Smooth muscle cell (in vitro differentiated cells): ENCODE measurements around the gene ATRNL1. TPM values are rescaled to one million over a fixed set of nuclear protein-coding genes. Genes with fewer than 3 reads are reported as not detected.

Experiments
- DNase-seq: peaks from one replicate; lab custom pipeline; 2025; ENCODE audit not compliant: unreplicated experiment; lab: John Stamatoyannopoulos, UW
- H2AFZ ChIP-seq: fragments of 200-600 bp; sonication (generic); 2 replicates; pipeline ENCODE4 v1.6.0; 2016; ENCODE audit warnings: antibody characterized with exemption, low read depth, mild to moderate bottlenecking
- H3F3A ChIP-seq: fragments of 200-600 bp; sonication (generic); 2 replicates; pipeline ENCODE4 v1.6.0; 2017; ENCODE audit warnings: antibody characterized with exemption, low read depth
- H3K27ac ChIP-seq: fragments of 200-600 bp; sonication (generic); 2 replicates; pipeline ENCODE4 v1.5.1; 2016; ENCODE audit warnings: low read depth, mild to moderate bottlenecking
- H3K27me3 ChIP-seq: fragments of 200-600 bp; sonication (generic); 2 replicates; pipeline ENCODE4 v1.6.1; 2016; ENCODE audit warnings: low read depth, mild to moderate bottlenecking
- H3K36me3 ChIP-seq: fragments of 200-600 bp; sonication (generic); 2 replicates; pipeline ENCODE4 v1.5.1; 2016; ENCODE audit warnings: low read depth
- H3K4me1 ChIP-seq: fragments of 200-600 bp; sonication (generic); 2 replicates; pipeline ENCODE4 v1.5.1; 2016; ENCODE audit warnings: low read depth
- H3K4me2 ChIP-seq: fragments of 200-600 bp; sonication (generic); 2 replicates; pipeline ENCODE4 v1.6.0; 2016; ENCODE audit warnings: mild to moderate bottlenecking
- H3K4me3 ChIP-seq: fragments of 200-600 bp; sonication (generic); 2 replicates; pipeline ENCODE4 v1.5.1; 2016; ENCODE audit warnings: mild to moderate bottlenecking
- H3K79me2 ChIP-seq: fragments of 200-600 bp; sonication (generic); 2 replicates; pipeline ENCODE4 v1.6.0; 2016; ENCODE audit warnings: low read depth, mild to moderate bottlenecking
- H3K9ac ChIP-seq: fragments of 200-600 bp; sonication (generic); 2 replicates; pipeline ENCODE4 v1.6.0; 2016; ENCODE audit warnings: low read depth
- H3K9me3 ChIP-seq: fragments of 200-600 bp; sonication (generic); replicated peaks from 2 replicates; pipeline ENCODE4 v1.5.1; 2016; ENCODE audit warnings: low read depth
- H4K20me1 ChIP-seq: fragments of 200-600 bp; sonication (generic); 2 replicates; pipeline ENCODE4 v1.6.0; 2016; ENCODE audit warnings: low read depth
- WGBS: methylation state at CpG from one replicate; pipeline ENCODE4 v1.1.7; 2016; ENCODE audit warnings: low lambda C conversion rate; 5-methylcytosine and 5-hydroxymethylcytosine counted together
- polyA plus RNA-seq: library from polyadenylated mRNA; unstranded; fragments of >200 nt; fragmentation: Nextera tagmentation; extraction: Ambion mirVana; gene quantifications from 2 replicates; pipeline ENCODE4 v1.2.1, GENCODE V29; 2016
- total RNA-seq: library from RNA; depleted of rRNA; stranded (reverse); fragments of >200 nt; gene quantifications from 2 replicates; pipeline ENCODE4 v1.2.3, GENCODE V29; 2014
- TF ChIP-seq, protein P1 (sequence below): fragments of 200-600 bp; sonication (generic); IDR thresholded peaks from 2 replicates; pipeline ENCODE4 v1.5.1; 2017; ENCODE audit warnings: borderline replicate concordance, mild to moderate bottlenecking, antibody characterized with exemption; ENCODE audit not compliant: insufficient read depth, poor library complexity, severe bottlenecking

The ATRNL1 gene
- total and polyA plus RNA-seq, 2 experiments from 2014 or later = 2.7 to 14.9 TPM

DNA sequence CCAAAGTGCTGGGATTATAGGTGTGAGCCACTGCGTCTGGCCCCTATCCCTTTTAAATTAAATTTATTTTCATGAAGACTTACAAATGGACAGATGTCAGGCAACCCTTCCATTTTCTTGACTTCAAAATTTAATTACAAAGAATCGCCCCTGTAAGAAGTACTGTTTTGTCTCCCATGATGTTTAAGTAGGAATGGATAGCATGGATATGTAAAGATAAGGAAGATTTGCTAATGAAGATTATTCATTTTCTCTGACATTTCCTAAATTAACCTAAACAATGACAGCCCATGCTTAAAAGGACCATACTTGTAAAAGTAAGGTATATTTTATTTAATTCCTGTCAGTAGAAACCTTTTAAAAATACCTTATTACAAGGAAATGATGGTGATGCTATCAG lies 627.0 kb downstream of the ATRNL1 start:
- no peak overlapping the region for H2AFZ ChIP-seq
- H3K27me3 ChIP-seq = no peaks in the 10 kb centered on the region
- WGBS = 99% methylated on average over 2 of the region's 2 CpGs
- no peaks in the 10 kb centered on the region for H3K36me3 ChIP-seq
- H3K4me1 ChIP-seq = no peaks in the 10 kb centered on the region
- H3K27ac ChIP-seq = no peak overlapping the region
- TF ChIP-seq, protein P1, sequence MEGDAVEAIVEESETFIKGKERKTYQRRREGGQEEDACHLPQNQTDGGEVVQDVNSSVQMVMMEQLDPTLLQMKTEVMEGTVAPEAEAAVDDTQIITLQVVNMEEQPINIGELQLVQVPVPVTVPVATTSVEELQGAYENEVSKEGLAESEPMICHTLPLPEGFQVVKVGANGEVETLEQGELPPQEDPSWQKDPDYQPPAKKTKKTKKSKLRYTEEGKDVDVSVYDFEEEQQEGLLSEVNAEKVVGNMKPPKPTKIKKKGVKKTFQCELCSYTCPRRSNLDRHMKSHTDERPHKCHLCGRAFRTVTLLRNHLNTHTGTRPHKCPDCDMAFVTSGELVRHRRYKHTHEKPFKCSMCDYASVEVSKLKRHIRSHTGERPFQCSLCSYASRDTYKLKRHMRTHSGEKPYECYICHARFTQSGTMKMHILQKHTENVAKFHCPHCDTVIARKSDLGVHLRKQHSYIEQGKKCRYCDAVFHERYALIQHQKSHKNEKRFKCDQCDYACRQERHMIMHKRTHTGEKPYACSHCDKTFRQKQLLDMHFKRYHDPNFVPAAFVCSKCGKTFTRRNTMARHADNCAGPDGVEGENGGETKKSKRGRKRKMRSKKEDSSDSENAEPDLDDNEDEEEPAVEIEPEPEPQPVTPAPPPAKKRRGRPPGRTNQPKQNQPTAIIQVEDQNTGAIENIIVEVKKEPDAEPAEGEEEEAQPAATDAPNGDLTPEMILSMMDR = no peak
- H3K4me2 ChIP-seq = no peak overlapping the region
- H3K9me3 ChIP-seq = no peaks in the 10 kb centered on the region
- H3K4me3 ChIP-seq = no peak overlapping the region
- no peaks in the 10 kb centered on the region for H3F3A ChIP-seq
- H3K9ac ChIP-seq = no peak overlapping the region
- no peaks in the 10 kb centered on the region for H3K79me2 ChIP-seq
- DNase-seq = no peak
- H4K20me1 ChIP-seq = no peaks in the 10 kb centered on the region

DNA sequence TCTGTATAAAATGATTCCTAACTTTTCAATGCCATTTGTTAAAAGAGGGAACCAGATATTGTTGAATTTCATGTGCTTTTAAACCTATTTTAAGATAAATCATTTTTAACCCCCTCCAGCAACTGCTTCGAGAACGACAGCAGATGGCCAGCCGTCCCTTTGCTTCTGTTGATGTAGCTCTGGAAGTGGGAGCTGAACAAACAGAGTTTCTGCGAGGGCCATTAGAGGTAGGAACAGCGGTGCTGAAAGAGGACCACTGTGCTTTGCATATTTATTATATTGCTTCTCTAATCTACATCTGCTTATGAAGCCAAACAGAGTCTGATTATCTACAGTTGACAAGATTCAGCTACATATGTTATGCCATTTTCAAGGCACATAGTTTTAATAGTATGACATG lies 634.0 kb downstream of the ATRNL1 start:
- Histone ChIP-seq H3K9ac (no peak overlapping the region), H3K4me1 (no peaks in the 10 kb centered on the region), H3K36me3 (no peaks in the 10 kb centered on the region), H3K79me2 (no peaks in the 10 kb centered on the region), H3K4me3 (no peak overlapping the region), H3K9me3 (no peaks in the 10 kb centered on the region), H3F3A (no peaks in the 10 kb centered on the region), H3K27ac (no peak overlapping the region), H3K27me3 (no peaks in the 10 kb centered on the region), H4K20me1 (no peaks in the 10 kb centered on the region), H2AFZ (no peak overlapping the region), H3K4me2 (no peak overlapping the region)
- WGBS = 89% methylated on average over 5 of the region's 5 CpGs
- no peak for DNase-seq
- TF ChIP-seq, protein P1 = no peak

DNA sequence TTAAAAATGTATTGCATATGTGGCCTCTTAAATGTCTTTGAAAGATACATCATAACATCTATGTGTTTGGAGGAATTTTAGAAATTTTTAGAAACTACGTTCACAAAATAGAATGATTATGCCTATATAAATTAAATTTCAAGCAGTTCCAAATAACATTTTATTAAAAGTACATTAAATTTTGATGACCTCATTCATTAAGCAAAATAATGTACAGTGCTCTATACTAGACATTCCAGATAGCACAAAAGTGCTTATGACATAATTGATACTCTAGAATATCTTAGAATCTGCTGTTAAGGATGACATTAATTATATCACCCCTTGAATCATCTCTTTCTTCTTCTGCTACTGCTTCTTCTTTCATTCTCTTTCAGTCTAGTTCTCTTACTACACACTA lies 650.9 kb downstream of the ATRNL1 start:
- H3F3A ChIP-seq = no peaks in the 10 kb centered on the region
- no peaks in the 10 kb centered on the region for H3K36me3 ChIP-seq
- no peaks in the 10 kb centered on the region for H3K4me1 ChIP-seq
- no peaks in the 10 kb centered on the region for H3K79me2 ChIP-seq
- DNase-seq = no peak
- TF ChIP-seq, protein P1 = no peak
- no peak overlapping the region for H3K4me2 ChIP-seq
- no peaks in the 10 kb centered on the region for H3K9me3 ChIP-seq
- 93% methylated on average over 1 of the region's 1 CpG for WGBS
- no peak overlapping the region for H3K4me3 ChIP-seq
- no peak overlapping the region for H3K9ac ChIP-seq
- H2AFZ ChIP-seq = no peak overlapping the region
- H3K27me3 ChIP-seq = no peaks in the 10 kb centered on the region
- H4K20me1 ChIP-seq = no peaks in the 10 kb centered on the region
- no peak overlapping the region for H3K27ac ChIP-seq

DNA sequence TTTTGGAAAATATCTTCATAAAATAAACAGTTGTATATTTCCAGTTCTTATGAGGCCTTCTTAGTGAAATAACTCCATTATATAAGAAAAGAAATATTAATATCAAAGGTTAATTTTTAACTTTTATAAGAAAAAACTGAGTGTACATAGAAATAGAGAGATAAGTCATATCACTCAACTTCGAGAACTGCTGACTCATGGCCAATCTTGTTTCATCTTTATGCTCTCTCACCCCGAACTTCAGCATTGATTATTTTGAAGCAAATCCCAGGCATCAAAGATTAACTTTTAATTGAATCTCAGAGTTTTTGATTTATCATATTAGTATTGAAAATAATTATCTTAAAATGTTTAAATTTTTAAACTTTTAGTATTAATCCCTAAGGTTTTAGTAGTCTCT lies 652.8 kb downstream of the ATRNL1 start:
- Histone ChIP-seq H3K9me3 (no peaks in the 10 kb centered on the region), H3K27me3 (no peaks in the 10 kb centered on the region), H4K20me1 (no peaks in the 10 kb centered on the region), H3K4me3 (no peak overlapping the region), H3K36me3 (no peaks in the 10 kb centered on the region), H3K4me2 (no peak overlapping the region), H3F3A (no peaks in the 10 kb centered on the region), H2AFZ (no peak overlapping the region), H3K9ac (no peak overlapping the region), H3K4me1 (no peaks in the 10 kb centered on the region), H3K79me2 (no peaks in the 10 kb centered on the region), H3K27ac (no peak overlapping the region)
- TF ChIP-seq, protein P1 = no peak
- 85% methylated on average over 2 of the region's 2 CpGs for WGBS
- DNase-seq = no peak
